ENCODE measurements around the gene AHDC1. TPM values are rescaled to one million over a fixed set of nuclear protein-coding genes. Genes with fewer than 3 reads are reported as not detected.

AHDC1 gene
- total RNA-seq, 2 experiments from 2014 or later: 6.5 to 13.8 TPM

DNA sequence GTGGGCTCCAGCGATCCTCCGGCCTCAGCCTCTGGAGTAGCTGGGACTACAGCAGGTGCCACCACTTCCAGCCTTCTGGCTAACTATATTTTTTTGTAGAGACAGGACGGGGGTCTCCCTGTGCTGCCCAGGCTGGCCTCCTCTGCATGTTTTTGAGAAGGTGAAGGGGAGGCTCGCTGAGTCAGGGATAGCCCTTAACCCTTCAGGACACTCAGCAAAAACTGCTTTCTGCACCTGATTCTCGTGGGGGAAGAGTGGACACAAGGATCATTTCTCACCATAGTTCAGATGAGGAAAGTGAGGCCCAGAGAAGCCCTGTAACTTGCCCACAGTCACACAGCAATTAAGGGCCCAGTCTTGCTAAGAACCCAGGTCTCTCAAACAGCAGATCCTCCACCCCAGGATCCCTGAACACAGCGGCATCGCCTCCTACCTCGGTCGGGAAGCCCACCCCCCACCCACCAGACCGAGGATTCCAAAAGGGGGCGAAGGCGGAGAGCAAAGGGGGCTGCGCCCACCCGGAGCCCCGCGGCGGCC, 29.8 kb upstream of the AHDC1 start:
- H3K4me1 ChIP-seq (ENCODE audit: insufficient read depth, low read length, poor library complexity, severe bottlenecking): peaks cover 57% of the 10 kb centered on the region
- H3K4me3 ChIP-seq (ENCODE audit: low read depth, low read length, poor library complexity, severe bottlenecking): no peak overlapping the region
- BruUV-seq (replicated peaks): no TSS peak
- H3K4me2 ChIP-seq (ENCODE audit: low read length): no peak overlapping the region; the same call in 1 of the 2 replicates
- no peaks in the 10 kb centered on the region for H3K9me2 ChIP-seq (ENCODE audit: insufficient read depth, low read length)
- CTCF ChIA-PET (ENCODE audit: unreplicated experiment): interaction anchor here (0.6 kb wide), 1 partner anchor 1637 kb away, joined by 4 read pairs; no protein-coding TSS in a partner anchor
- H3K9me3 ChIP-seq (ENCODE audit: low read length): no peaks in the 10 kb centered on the region
- no peaks in the 10 kb centered on the region for H3K79me2 ChIP-seq (ENCODE audit: insufficient read depth, low read depth, low read length)
- H3K27ac ChIP-seq (ENCODE audit: low read depth, low read length, poor library complexity, severe bottlenecking): no peak overlapping the region
- POLR2A ChIA-PET: no interaction called here
- DNase-seq (ENCODE audit: low spot score): no peak
- no peaks in the 10 kb centered on the region for H4K20me1 ChIP-seq (ENCODE audit: insufficient read depth, low read length)
- H2AFZ ChIP-seq (ENCODE audit: low read length): no peak overlapping the region; the same call in 1 of the 2 replicates
- no peak for TF ChIP-seq EZH2phosphoT487 (IDR thresholded peaks at IDR 0.05; ENCODE audit: borderline replicate concordance, low read depth, low read length)
- TF ChIP-seq, protein P1, sequence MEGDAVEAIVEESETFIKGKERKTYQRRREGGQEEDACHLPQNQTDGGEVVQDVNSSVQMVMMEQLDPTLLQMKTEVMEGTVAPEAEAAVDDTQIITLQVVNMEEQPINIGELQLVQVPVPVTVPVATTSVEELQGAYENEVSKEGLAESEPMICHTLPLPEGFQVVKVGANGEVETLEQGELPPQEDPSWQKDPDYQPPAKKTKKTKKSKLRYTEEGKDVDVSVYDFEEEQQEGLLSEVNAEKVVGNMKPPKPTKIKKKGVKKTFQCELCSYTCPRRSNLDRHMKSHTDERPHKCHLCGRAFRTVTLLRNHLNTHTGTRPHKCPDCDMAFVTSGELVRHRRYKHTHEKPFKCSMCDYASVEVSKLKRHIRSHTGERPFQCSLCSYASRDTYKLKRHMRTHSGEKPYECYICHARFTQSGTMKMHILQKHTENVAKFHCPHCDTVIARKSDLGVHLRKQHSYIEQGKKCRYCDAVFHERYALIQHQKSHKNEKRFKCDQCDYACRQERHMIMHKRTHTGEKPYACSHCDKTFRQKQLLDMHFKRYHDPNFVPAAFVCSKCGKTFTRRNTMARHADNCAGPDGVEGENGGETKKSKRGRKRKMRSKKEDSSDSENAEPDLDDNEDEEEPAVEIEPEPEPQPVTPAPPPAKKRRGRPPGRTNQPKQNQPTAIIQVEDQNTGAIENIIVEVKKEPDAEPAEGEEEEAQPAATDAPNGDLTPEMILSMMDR (conservative IDR thresholded peaks at IDR 0.05; ENCODE audit: low read length): no peak
- H3K36me3 ChIP-seq (ENCODE audit: insufficient read depth, low read length): no peaks in the 10 kb centered on the region
- intact Hi-C loops (cut with micrococcal nuclease; ENCODE audit: unreplicated experiment): no loop called here

DNA sequence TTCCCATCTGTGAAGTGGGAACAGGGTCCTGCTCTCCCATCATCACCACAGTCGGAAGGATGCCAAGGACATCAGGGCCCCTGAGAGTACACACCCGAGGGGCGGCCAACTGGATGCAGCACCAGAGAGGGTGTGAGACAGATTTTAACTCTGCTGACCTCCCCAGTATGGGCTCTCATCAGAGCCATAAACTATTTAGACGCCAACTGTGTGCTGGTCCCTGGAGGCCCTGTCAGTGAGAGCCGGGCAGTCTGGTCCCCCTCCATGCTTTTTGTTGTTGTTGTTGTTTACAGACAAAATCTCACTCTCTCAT, 29.3 kb upstream of the AHDC1 start:
- peak overlapping the region; percentile 6; the same call in 1 of the 2 replicates for H2AFZ ChIP-seq (ENCODE audit: low read length)
- H3K79me2 ChIP-seq (ENCODE audit: insufficient read depth, low read depth, low read length): no peaks in the 10 kb centered on the region
- H3K4me2 ChIP-seq (ENCODE audit: low read length): peak overlapping the region; percentile 55
- ChIA-PET CTCF (ENCODE audit: unreplicated experiment) (no interaction called here), POLR2A (no interaction called here)
- DNase-seq (ENCODE audit: low spot score): no peak
- H3K27ac ChIP-seq (ENCODE audit: low read depth, low read length, poor library complexity, severe bottlenecking): peak overlapping the region; percentile 51
- no peaks in the 10 kb centered on the region for H3K36me3 ChIP-seq (ENCODE audit: insufficient read depth, low read length)
- no peaks in the 10 kb centered on the region for H4K20me1 ChIP-seq (ENCODE audit: insufficient read depth, low read length)
- no peaks in the 10 kb centered on the region for H3K9me3 ChIP-seq (ENCODE audit: low read length)
- no peak for TF ChIP-seq EZH2phosphoT487 (IDR thresholded peaks at IDR 0.05; ENCODE audit: borderline replicate concordance, low read depth, low read length)
- TF ChIP-seq, protein P1 (conservative IDR thresholded peaks at IDR 0.05; ENCODE audit: low read length): no peak
- intact Hi-C loops (cut with micrococcal nuclease; ENCODE audit: unreplicated experiment): no loop called here
- H3K4me3 ChIP-seq (ENCODE audit: low read depth, low read length, poor library complexity, severe bottlenecking): no peak overlapping the region
- no peaks in the 10 kb centered on the region for H3K9me2 ChIP-seq (ENCODE audit: insufficient read depth, low read length)
- H3K4me1 ChIP-seq (ENCODE audit: insufficient read depth, low read length, poor library complexity, severe bottlenecking): peaks cover 62% of the 10 kb centered on the region
- no TSS peak for BruUV-seq (replicated peaks)

DNA sequence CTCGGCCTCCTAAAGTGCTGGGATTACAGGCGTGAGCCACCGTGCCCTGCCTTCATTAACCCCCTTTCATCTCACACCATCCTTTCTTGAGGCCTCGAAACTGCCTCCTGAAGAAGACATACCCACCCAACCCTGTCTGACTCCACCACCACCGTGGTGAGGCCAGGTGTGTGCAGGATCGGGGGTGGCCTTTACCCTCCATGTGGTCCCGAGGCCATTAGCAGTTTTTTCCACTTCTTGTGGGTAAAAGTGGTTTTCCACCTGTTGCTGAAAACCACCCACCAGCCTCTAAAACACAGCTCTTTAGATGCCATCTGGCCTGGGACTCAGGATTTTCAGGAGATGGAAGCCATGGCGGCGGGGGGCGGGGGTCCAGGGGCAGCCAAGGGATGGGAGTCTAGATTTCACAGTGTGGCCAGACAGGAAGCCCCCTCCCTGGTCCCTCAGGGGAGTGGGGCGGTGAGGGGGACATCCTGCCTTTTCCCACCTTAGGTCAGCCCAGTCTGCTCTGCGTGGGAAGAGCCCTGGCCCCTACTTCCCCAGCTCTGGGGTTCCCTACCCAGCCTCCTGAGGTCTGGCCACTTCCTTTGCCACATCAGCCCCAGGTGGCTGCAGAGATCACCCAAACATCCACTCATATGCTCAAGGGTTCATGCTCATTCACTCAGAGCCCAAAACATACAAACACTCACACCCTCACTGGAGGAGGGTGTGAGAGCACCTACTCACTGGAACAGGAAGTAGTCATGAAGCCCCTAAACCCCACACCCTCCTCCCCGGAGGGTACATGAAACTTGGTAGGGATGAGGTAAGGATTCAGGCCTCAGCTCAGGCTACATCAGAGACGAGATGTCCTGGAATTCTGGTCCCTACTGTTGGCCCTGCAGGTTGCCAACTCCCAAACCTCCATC, 28.7 kb upstream of the AHDC1 start:
- H2AFZ ChIP-seq (ENCODE audit: low read length): peak overlapping the region; percentile 6; the same call in 1 of the 2 replicates
- H3K79me2 ChIP-seq (ENCODE audit: insufficient read depth, low read depth, low read length): no peaks in the 10 kb centered on the region

More for the DNA sequence above, 28.7 kb upstream of the AHDC1 start:
- intact Hi-C loops (cut with micrococcal nuclease; ENCODE audit: unreplicated experiment): no loop called here
- H3K36me3 ChIP-seq (ENCODE audit: insufficient read depth, low read length): no peaks in the 10 kb centered on the region
- peaks cover 68% of the 10 kb centered on the region for H3K4me1 ChIP-seq (ENCODE audit: insufficient read depth, low read length, poor library complexity, severe bottlenecking)
- H4K20me1 ChIP-seq (ENCODE audit: insufficient read depth, low read length): no peaks in the 10 kb centered on the region
- peak overlapping the region; percentile 55 for H3K4me2 ChIP-seq (ENCODE audit: low read length)
- peak; percentile 62 for DNase-seq (ENCODE audit: low spot score)
- no peaks in the 10 kb centered on the region for H3K9me3 ChIP-seq (ENCODE audit: low read length)
- H3K27ac ChIP-seq (ENCODE audit: low read depth, low read length, poor library complexity, severe bottlenecking): peak overlapping the region; percentile 51
- TF ChIP-seq, protein P1 (conservative IDR thresholded peaks at IDR 0.05; ENCODE audit: low read length): no peak
- no peak for TF ChIP-seq EZH2phosphoT487 (IDR thresholded peaks at IDR 0.05; ENCODE audit: borderline replicate concordance, low read depth, low read length)
- ChIA-PET POLR2A (interaction anchor here (0.7 to 1.2 kb wide), 2 partner anchors 42 to 676 kb away, joined by 3 to 4 read pairs; no protein-coding TSS in a partner anchor), CTCF (ENCODE audit: unreplicated experiment) (no interaction called here)
- H3K9me2 ChIP-seq (ENCODE audit: insufficient read depth, low read length): no peaks in the 10 kb centered on the region
- BruUV-seq (replicated peaks): no TSS peak
- no peak overlapping the region for H3K4me3 ChIP-seq (ENCODE audit: low read depth, low read length, poor library complexity, severe bottlenecking)
